Measurements from ENCODE around the gene MACROD2.

DNA sequence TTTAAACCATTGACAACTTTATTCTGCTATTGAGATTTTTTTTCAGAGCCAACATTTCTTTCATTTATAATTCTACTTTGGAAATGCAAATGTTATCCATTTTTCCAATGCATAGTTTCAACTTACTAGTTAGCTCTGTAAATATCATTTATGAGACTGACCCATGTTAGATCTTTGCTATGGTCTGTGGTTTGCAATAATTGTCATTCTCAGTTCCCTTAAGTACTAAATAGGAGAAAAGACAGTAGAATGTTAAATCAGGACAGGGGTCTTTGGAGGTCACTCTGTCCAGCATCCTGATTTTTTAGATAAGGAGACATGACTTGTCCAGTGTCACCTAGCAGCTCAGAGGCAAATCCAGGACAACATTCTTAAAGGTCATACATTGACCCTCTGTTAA lies 864.3 kb downstream of the MACROD2 start:
- no peak for TF ChIP-seq POLR2AphosphoS5 (IDR thresholded peaks at IDR 0.05)
- TF ChIP-seq, protein P1, sequence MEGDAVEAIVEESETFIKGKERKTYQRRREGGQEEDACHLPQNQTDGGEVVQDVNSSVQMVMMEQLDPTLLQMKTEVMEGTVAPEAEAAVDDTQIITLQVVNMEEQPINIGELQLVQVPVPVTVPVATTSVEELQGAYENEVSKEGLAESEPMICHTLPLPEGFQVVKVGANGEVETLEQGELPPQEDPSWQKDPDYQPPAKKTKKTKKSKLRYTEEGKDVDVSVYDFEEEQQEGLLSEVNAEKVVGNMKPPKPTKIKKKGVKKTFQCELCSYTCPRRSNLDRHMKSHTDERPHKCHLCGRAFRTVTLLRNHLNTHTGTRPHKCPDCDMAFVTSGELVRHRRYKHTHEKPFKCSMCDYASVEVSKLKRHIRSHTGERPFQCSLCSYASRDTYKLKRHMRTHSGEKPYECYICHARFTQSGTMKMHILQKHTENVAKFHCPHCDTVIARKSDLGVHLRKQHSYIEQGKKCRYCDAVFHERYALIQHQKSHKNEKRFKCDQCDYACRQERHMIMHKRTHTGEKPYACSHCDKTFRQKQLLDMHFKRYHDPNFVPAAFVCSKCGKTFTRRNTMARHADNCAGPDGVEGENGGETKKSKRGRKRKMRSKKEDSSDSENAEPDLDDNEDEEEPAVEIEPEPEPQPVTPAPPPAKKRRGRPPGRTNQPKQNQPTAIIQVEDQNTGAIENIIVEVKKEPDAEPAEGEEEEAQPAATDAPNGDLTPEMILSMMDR (IDR thresholded peaks at IDR 0.05): no peak
